GM23338 (cell line): Measurements from ENCODE around the gene KRT74. TPM values are rescaled to one million over a fixed set of nuclear protein-coding genes. Genes with fewer than 3 reads are reported as not detected.

Experiments used
- ATAC-seq: fragments of 200-7000 bp; cut with Tn5 transposase; 3 replicates; pipeline ENCODE4 v1.9.1; 2020
- DNase-seq: peaks from one replicate; pipeline ENCODE4 v3.0.0-alpha.2; 2015; ENCODE audit warnings: low spot score
- H2AFZ ChIP-seq: fragments of 200-600 bp; sonication (generic); 2 replicates; pipeline ENCODE4 v1.8.0; 2016; ENCODE audit warnings: antibody characterized with exemption, mild to moderate bottlenecking, moderate library complexity
- H3F3A ChIP-seq: fragments of 200-600 bp; sonication (generic); replicated peaks from 2 replicates; pipeline ENCODE4 v1.8.0; 2017; ENCODE audit warnings: antibody characterized with exemption, mixed run types, low read depth
- H3K27ac ChIP-seq: fragments of 200-600 bp; sonication (generic); 2 replicates; pipeline ENCODE4 v1.6.1; 2016; ENCODE audit warnings: low read depth
- H3K27me3 ChIP-seq: fragments of 200-600 bp; sonication (generic); 2 replicates; pipeline ENCODE4 v1.8.0; 2016; ENCODE audit warnings: mild to moderate bottlenecking, mixed run types, moderate library complexity; ENCODE audit not compliant: insufficient read depth
- H3K36me3 ChIP-seq: fragments of 200-600 bp; sonication (generic); 2 replicates; pipeline ENCODE4 v1.8.0; 2016; ENCODE audit warnings: mild to moderate bottlenecking; ENCODE audit not compliant: insufficient read depth
- H3K4me1 ChIP-seq: fragments of 200-600 bp; sonication (generic); 2 replicates; pipeline ENCODE4 v1.8.0; 2016; ENCODE audit warnings: mild to moderate bottlenecking, moderate library complexity; ENCODE audit not compliant: insufficient read depth
- H3K4me2 ChIP-seq: fragments of 200-600 bp; sonication (generic); 2 replicates; pipeline ENCODE4 v1.7.1; 2017; ENCODE audit warnings: mixed run types
- H3K4me3 ChIP-seq: fragments of 200-600 bp; sonication (generic); 2 replicates; pipeline ENCODE4 v1.6.1; 2016; ENCODE audit warnings: mixed run types
- H3K79me2 ChIP-seq: fragments of 200-600 bp; sonication (generic); replicated peaks from 2 replicates; pipeline ENCODE4 v1.8.0; 2017; ENCODE audit warnings: mild to moderate bottlenecking; ENCODE audit not compliant: insufficient read depth
- H3K9me2 ChIP-seq: fragments of 200-600 bp; sonication (generic); 2 replicates; pipeline ENCODE4 v1.8.0; 2017; ENCODE audit not compliant: insufficient read depth
- H4K20me1 ChIP-seq: fragments of 200-600 bp; sonication (generic); replicated peaks from 2 replicates; pipeline ENCODE4 v1.8.0; 2017; ENCODE audit warnings: mild to moderate bottlenecking; ENCODE audit not compliant: insufficient read depth
- H3K27ac Mint-ChIP-seq: 2 replicates; pipeline ENCODE4 v1.8.0; 2020; ENCODE audit warnings: inconsistent platforms, mild to moderate bottlenecking, moderate library complexity, mixed read lengths
- H3K27me3 Mint-ChIP-seq: 3 replicates; pipeline ENCODE4 v1.8.0; 2022; ENCODE audit warnings: low read depth, mild to moderate bottlenecking, moderate library complexity, mixed read lengths, inconsistent platforms; ENCODE audit not compliant: insufficient read depth, poor library complexity
- H3K36me3 Mint-ChIP-seq: 3 replicates; pipeline ENCODE4 v1.8.0; 2021; ENCODE audit warnings: low read depth, mild to moderate bottlenecking, inconsistent platforms, moderate library complexity, mixed read lengths
- H3K4me1 Mint-ChIP-seq: 3 replicates; pipeline ENCODE4 v1.8.0; 2020; ENCODE audit warnings: mild to moderate bottlenecking, inconsistent platforms, mixed read lengths
- H3K4me3 Mint-ChIP-seq: 3 replicates; pipeline ENCODE4 v1.8.0; 2021; ENCODE audit warnings: moderate library complexity, mild to moderate bottlenecking, inconsistent platforms, mixed read lengths
- H3K9me3 Mint-ChIP-seq: 3 replicates; pipeline ENCODE4 v1.8.0; 2020; ENCODE audit warnings: moderate library complexity, mild to moderate bottlenecking, inconsistent platforms, mixed read lengths
- CREB1 ChIP-seq: fragments of 250-450 bp; sonication (Bioruptor Pico); IDR thresholded peaks from 2 replicates; pipeline ENCODE4 v1.5.0; 2020; ENCODE audit warnings: low read depth, mild to moderate bottlenecking, moderate library complexity
- CTCF ChIP-seq, 2 experiments: fragments of 200-600 bp in 1 of 2; sonication (generic) in 1 of 2; conservative IDR thresholded peaks; 2 replicates each; pipeline versions ENCODE4 v1.5.1 to v1.6.1; 2016 to 2017; ENCODE audit warnings: antibody characterized with exemption in 2 of 2, low read depth in 2 of 2, mild to moderate bottlenecking in 2 of 2, moderate library complexity in 1 of 2
- EZH2 ChIP-seq: fragments of 200-600 bp; sonication (generic); IDR thresholded peaks from one replicate; pipeline ENCODE4 v1.8.0; 2017; ENCODE audit warnings: antibody characterized with exemption, mild to moderate bottlenecking, low read depth; ENCODE audit not compliant: unreplicated experiment
- JUNB ChIP-seq: IDR thresholded peaks from one replicate; pipeline ENCODE4 v1.6.1; 2016; ENCODE audit warnings: antibody characterized with exemption; ENCODE audit not compliant: unreplicated experiment
- polyA plus RNA-seq: library from polyadenylated mRNA; unstranded; fragments of >200 nt; fragmentation: Nextera tagmentation; extraction: Ambion mirVana; gene quantifications from 2 replicates; pipeline ENCODE4 v1.2.1, GENCODE V29; 2016
- total RNA-seq: library from RNA; depleted of rRNA; stranded (reverse); fragments of >200 nt; shearing (Covaris generic); gene quantifications from 2 replicates; pipeline ENCODE4 v1.2.3, GENCODE V29; 2014
- TF ChIP-seq, protein P1 (sequence below): IDR thresholded peaks from one replicate; pipeline ENCODE4 v1.6.1; 2018; ENCODE audit warnings: antibody characterized with exemption; ENCODE audit not compliant: unreplicated experiment
- TF ChIP-seq, protein P2 (sequence below): IDR thresholded peaks from 2 replicates; pipeline ENCODE4 v1.6.1; 2016; ENCODE audit warnings: antibody characterized with exemption

KRT74 gene
- total and polyA plus RNA-seq, 2 experiments from 2014 or later = not detected

- H3K9me3 Mint-ChIP-seq = no peaks in the 10 kb centered on the region
- H3K27ac ChIP-seq = no peak overlapping the region
- no peaks in the 10 kb centered on the region for H3K4me1 Mint-ChIP-seq
- H3K27me3 Mint-ChIP-seq = peaks cover 8% of the 10 kb centered on the region
- H3K4me3 ChIP-seq = no peak overlapping the region
- ATAC-seq = no peak
- no peaks in the 10 kb centered on the region for H3K79me2 ChIP-seq
- no peaks in the 10 kb centered on the region; the same call in 2 of the 3 replicates for H3K36me3 Mint-ChIP-seq
- no peak overlapping the region for H3K27ac Mint-ChIP-seq
- H3K4me2 ChIP-seq = no peak overlapping the region
- DNase-seq = no peak
- H3K9me2 ChIP-seq = 0 out of 2 replicates have a peak, but pooled peaks cover 7% of the 10 kb centered on the region
- H4K20me1 ChIP-seq = no peaks in the 10 kb centered on the region
- H3K36me3 ChIP-seq = no peaks in the 10 kb centered on the region
- H3K4me3 Mint-ChIP-seq = no peak overlapping the region
- TF ChIP-seq EZH2 (no peak), CTCF (conservative IDR thresholded peaks at IDR 0.05; ENCODE audit: low read depth in 2 of 2) (no peak), CREB1 (CRISPR knock-in tag) (no peak)
- TF ChIP-seq, protein P1, sequence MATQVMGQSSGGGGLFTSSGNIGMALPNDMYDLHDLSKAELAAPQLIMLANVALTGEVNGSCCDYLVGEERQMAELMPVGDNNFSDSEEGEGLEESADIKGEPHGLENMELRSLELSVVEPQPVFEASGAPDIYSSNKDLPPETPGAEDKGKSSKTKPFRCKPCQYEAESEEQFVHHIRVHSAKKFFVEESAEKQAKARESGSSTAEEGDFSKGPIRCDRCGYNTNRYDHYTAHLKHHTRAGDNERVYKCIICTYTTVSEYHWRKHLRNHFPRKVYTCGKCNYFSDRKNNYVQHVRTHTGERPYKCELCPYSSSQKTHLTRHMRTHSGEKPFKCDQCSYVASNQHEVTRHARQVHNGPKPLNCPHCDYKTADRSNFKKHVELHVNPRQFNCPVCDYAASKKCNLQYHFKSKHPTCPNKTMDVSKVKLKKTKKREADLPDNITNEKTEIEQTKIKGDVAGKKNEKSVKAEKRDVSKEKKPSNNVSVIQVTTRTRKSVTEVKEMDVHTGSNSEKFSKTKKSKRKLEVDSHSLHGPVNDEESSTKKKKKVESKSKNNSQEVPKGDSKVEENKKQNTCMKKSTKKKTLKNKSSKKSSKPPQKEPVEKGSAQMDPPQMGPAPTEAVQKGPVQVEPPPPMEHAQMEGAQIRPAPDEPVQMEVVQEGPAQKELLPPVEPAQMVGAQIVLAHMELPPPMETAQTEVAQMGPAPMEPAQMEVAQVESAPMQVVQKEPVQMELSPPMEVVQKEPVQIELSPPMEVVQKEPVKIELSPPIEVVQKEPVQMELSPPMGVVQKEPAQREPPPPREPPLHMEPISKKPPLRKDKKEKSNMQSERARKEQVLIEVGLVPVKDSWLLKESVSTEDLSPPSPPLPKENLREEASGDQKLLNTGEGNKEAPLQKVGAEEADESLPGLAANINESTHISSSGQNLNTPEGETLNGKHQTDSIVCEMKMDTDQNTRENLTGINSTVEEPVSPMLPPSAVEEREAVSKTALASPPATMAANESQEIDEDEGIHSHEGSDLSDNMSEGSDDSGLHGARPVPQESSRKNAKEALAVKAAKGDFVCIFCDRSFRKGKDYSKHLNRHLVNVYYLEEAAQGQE = no peak
- no peaks in the 10 kb centered on the region for H3K27me3 ChIP-seq
- H3K4me1 ChIP-seq = no peaks in the 10 kb centered on the region
- no peak overlapping the region for H2AFZ ChIP-seq
- no peaks in the 10 kb centered on the region for H3F3A ChIP-seq
These were observed 22.3 kb downstream of the KRT74 start for GRCh38 chr12:52551216-52551865.

- Histone ChIP-seq H3K27ac (no peak overlapping the region), H3F3A (no peaks in the 10 kb centered on the region), H3K9me2 (no peaks in the 10 kb centered on the region), H2AFZ (no peak overlapping the region), H4K20me1 (no peaks in the 10 kb centered on the region), H3K36me3 (no peaks in the 10 kb centered on the region), H3K4me2 (no peak overlapping the region), H3K4me1 (no peaks in the 10 kb centered on the region), H3K27me3 (no peaks in the 10 kb centered on the region), H3K4me3 (no peak overlapping the region), H3K79me2 (no peaks in the 10 kb centered on the region)
- Mint-ChIP-seq H3K4me3 (no peak overlapping the region), H3K4me1 (no peaks in the 10 kb centered on the region), H3K27ac (no peak overlapping the region), H3K36me3 (no peaks in the 10 kb centered on the region), H3K27me3 (peaks cover 8% of the 10 kb centered on the region), H3K9me3 (no peaks in the 10 kb centered on the region)
- TF ChIP-seq CTCF (conservative IDR thresholded peaks at IDR 0.05; ENCODE audit: low read depth in 2 of 2) (peak; percentile 19 to 48; a peak in 2 of 4 replicates), JUNB (no peak), CREB1 (CRISPR knock-in tag) (no peak)
- TF ChIP-seq, protein P2, sequence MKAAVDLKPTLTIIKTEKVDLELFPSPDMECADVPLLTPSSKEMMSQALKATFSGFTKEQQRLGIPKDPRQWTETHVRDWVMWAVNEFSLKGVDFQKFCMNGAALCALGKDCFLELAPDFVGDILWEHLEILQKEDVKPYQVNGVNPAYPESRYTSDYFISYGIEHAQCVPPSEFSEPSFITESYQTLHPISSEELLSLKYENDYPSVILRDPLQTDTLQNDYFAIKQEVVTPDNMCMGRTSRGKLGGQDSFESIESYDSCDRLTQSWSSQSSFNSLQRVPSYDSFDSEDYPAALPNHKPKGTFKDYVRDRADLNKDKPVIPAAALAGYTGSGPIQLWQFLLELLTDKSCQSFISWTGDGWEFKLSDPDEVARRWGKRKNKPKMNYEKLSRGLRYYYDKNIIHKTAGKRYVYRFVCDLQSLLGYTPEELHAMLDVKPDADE = no peak
- ATAC-seq (peak; percentile 69), DNase-seq (peak; percentile 40)
These were observed 27.5 kb downstream of the KRT74 start for GRCh38 chr12:52546126-52546525.
